KBM-7 (cell line): ENCODE results near the gene GSS.

Source experiments
- DNase-seq: peaks from one replicate; pipeline ENCODE4 v3.0.0-alpha.2; 2015
- in situ Hi-C: fragments of 300-500 bp; cut with MboI; formaldehyde crosslinking; loops from 2 replicates; pipeline ENCODE4 v1.14.3; 2020; ENCODE audit warnings: low sequenced_read_pairs, low pct_unique_long_range_greater_than_20kb, mixed read lengths

The GSS gene

GRCh38 chr20:34980543-34981233, 25.1 kb upstream of the GSS start:
- DNase-seq, result no peak
- in situ Hi-C loops, result no loop called here

- in situ Hi-C loops, result no loop called here
- DNase-seq, result no peak
Observed at GRCh38 chr20:34979366-34980153, 24.0 kb upstream of the GSS start.

- no peak for DNase-seq
- in situ Hi-C loops, result no loop called here
Observed at GRCh38 chr20:34978092-34978744, 22.6 kb upstream of the GSS start.

- in situ Hi-C loops, result no loop called here
Observed at GRCh38 chr20:34977365-34978091, 21.9 kb upstream of the GSS start.

GRCh38 chr20:34976286-34976685, 20.7 kb upstream of the GSS start:
- in situ Hi-C loops, result no loop called here
- no peak for DNase-seq

More at GRCh38 chr20:34977365-34978091, 21.9 kb upstream of the GSS start:
- DNase-seq, result no peak

GRCh38 chr20:34974246-34974645, 18.6 kb upstream of the GSS start:
- DNase-seq, result no peak
- in situ Hi-C loops, result no loop called here

- in situ Hi-C loops, result no loop called here
- DNase-seq, result no peak
Observed at GRCh38 chr20:34971561-34972235, 16.1 kb upstream of the GSS start.

- no peak for DNase-seq
- in situ Hi-C loops, result no loop called here
Observed at GRCh38 chr20:34970846-34971560, 15.4 kb upstream of the GSS start.

GRCh38 chr20:34970193-34970840, 14.7 kb upstream of the GSS start:
- DNase-seq, result no peak
- in situ Hi-C loops, result no loop called here

GRCh38 chr20:34968042-34968775, 12.6 kb upstream of the GSS start:
- DNase-seq, result no peak
- in situ Hi-C loops, result no loop called here

- DNase-seq, result no peak
- in situ Hi-C loops, result no loop called here
Observed at GRCh38 chr20:34967421-34967820, 11.8 kb upstream of the GSS start.

- in situ Hi-C loops, result no loop called here
- DNase-seq, result no peak
Observed at GRCh38 chr20:34965051-34965450, 9.4 kb upstream of the GSS start.

GRCh38 chr20:34964486-34964885, 8.9 kb upstream of the GSS start:
- DNase-seq, result no peak

GRCh38 chr20:34956751-34957472, 1.3 kb upstream of the GSS start:
- in situ Hi-C loops, result no loop called here

More at GRCh38 chr20:34964486-34964885, 8.9 kb upstream of the GSS start:
- in situ Hi-C loops, result no loop called here

GRCh38 chr20:34956041-34956458, 444 bp upstream of the GSS start:
- no peak for DNase-seq
- in situ Hi-C loops, result no loop called here

More at GRCh38 chr20:34956751-34957472, 1.3 kb upstream of the GSS start:
- no peak for DNase-seq

- no peak for DNase-seq
- in situ Hi-C loops, result no loop called here
Observed at GRCh38 chr20:34954904-34955230, 739 bp downstream of the GSS start.

GRCh38 chr20:34953960-34954359, 1.6 kb downstream of the GSS start:
- in situ Hi-C loops, result no loop called here
- no peak for DNase-seq
